ENCODE data around the gene DNAJC11.

- TF ChIP-seq POLR2A (IDR thresholded peaks at IDR 0.05) (no peak), CTCF (IDR thresholded peaks at IDR 0.05) (no peak)
These were observed 73.6 kb downstream of the DNAJC11 start for GRCh38 chr1:6627841-6628545.

All from Peyer's patch (tissue), 4 donors.